SU-DHL-6 (cell line): ENCODE data around the gene MBNL1.

Experiments used
- H2AFZ ChIP-seq: fragments of 200-600 bp; sonication (generic); 2 replicates; pipeline ENCODE4 v1.6.1; 2014; ENCODE audit warnings: low read depth, mild to moderate bottlenecking, moderate library complexity, mixed read lengths, antibody characterized with exemption, low read length; ENCODE audit not compliant: severe bottlenecking
- H3F3A ChIP-seq: fragments of 200-600 bp; shearing (Covaris generic); 2 replicates; pipeline ENCODE4 v1.6.0; 2016; ENCODE audit warnings: antibody characterized with exemption, mild to moderate bottlenecking; ENCODE audit not compliant: insufficient read depth
- H3K27ac ChIP-seq: fragments of 200-600 bp; sonication (generic); 2 replicates; pipeline ENCODE4 v1.5.1; 2016; ENCODE audit warnings: low read depth, mild to moderate bottlenecking, low read length, moderate library complexity, mixed read lengths
- H3K27me3 ChIP-seq: fragments of 200-600 bp; sonication (generic), shearing (Covaris generic); 2 replicates; pipeline ENCODE4 v1.6.0; 2014; ENCODE audit warnings: mild to moderate bottlenecking, low read length
- H3K36me3 ChIP-seq: fragments of 200-600 bp; sonication (generic); 2 replicates; pipeline ENCODE4 v1.6.1; 2014; ENCODE audit warnings: mild to moderate bottlenecking, low read length, mixed read lengths
- H3K4me2 ChIP-seq: fragments of 300-600, 200-600 bp; shearing (Covaris generic), sonication (generic); 2 replicates; pipeline ENCODE4 v1.6.0; 2014; ENCODE audit warnings: low read length, low read depth, mild to moderate bottlenecking; ENCODE audit not compliant: poor library complexity, severe bottlenecking
- H3K4me3 ChIP-seq: fragments of 200-600 bp; sonication (generic); 2 replicates; pipeline ENCODE4 v1.5.1; 2014; ENCODE audit warnings: antibody characterized with exemption, low read length, mild to moderate bottlenecking, mixed read lengths; ENCODE audit not compliant: insufficient read depth, poor library complexity, severe bottlenecking
- H3K79me2 ChIP-seq: fragments of 200-600 bp; sonication (generic); 2 replicates; pipeline ENCODE4 v1.6.1; 2014; ENCODE audit warnings: mild to moderate bottlenecking, low read length, moderate library complexity; ENCODE audit not compliant: insufficient read depth
- H3K9ac ChIP-seq: fragments of 200-600 bp; sonication (generic); 2 replicates; pipeline ENCODE4 v1.7.0; 2014; ENCODE audit warnings: mild to moderate bottlenecking, low read length
- H3K9me2 ChIP-seq: fragments of 200-600 bp; sonication (generic); replicated peaks from 2 replicates; pipeline ENCODE4 v1.6.1; 2014; ENCODE audit warnings: low read length; ENCODE audit not compliant: insufficient read depth
- H3K9me3 ChIP-seq: fragments of 200-600 bp; sonication (generic); 2 replicates; pipeline ENCODE4 v1.6.1; 2014; ENCODE audit warnings: low read length, mixed read lengths; ENCODE audit not compliant: insufficient read depth
- H4K20me1 ChIP-seq: fragments of 200-600 bp; sonication (generic); 2 replicates; pipeline ENCODE4 v1.6.1; 2014; ENCODE audit warnings: low read depth, mild to moderate bottlenecking, antibody characterized with exemption, low read length, moderate library complexity, mixed read lengths
- CTCF ChIP-seq: fragments of 200-600 bp; sonication (generic); IDR thresholded peaks from one replicate; pipeline ENCODE4 v1.5.1; 2017; ENCODE audit warnings: antibody characterized with exemption, mild to moderate bottlenecking, low read length, moderate library complexity; ENCODE audit not compliant: insufficient read depth, poor library complexity, severe bottlenecking
- EZH2phosphoT487 ChIP-seq: fragments of 200-600 bp; sonication (generic), shearing (Covaris generic); conservative IDR thresholded peaks from 2 replicates; pipeline ENCODE4 v1.6.1; 2018; ENCODE audit warnings: mild to moderate bottlenecking, antibody characterized with exemption, low read length, moderate library complexity, mixed read lengths

MBNL1 gene

GRCh38 chr3:152257563-152258035 lies 11.1 kb upstream of the MBNL1 start:
- TF ChIP-seq CTCF (no peak), EZH2phosphoT487 (no peak)
- Histone ChIP-seq H2AFZ (peak overlapping the region; percentile 28), H4K20me1 (no peaks in the 10 kb centered on the region), H3K9ac (peak overlapping the region; percentile 25), H3K27me3 (no peaks in the 10 kb centered on the region), H3K27ac (peak overlapping the region; percentile 67), H3K79me2 (peaks cover 25% of the 10 kb centered on the region; the same call in 1 of the 2 replicates), H3K9me2 (no peaks in the 10 kb centered on the region), H3K36me3 (no peaks in the 10 kb centered on the region), H3F3A (peaks cover 15% of the 10 kb centered on the region; the same call in 1 of the 2 replicates), H3K4me3 (peak overlapping the region; percentile 28), H3K4me2 (peak overlapping the region; percentile 71), H3K9me3 (no peaks in the 10 kb centered on the region)

- H2AFZ ChIP-seq = no peak overlapping the region
- no peaks in the 10 kb centered on the region for H3K36me3 ChIP-seq
- no peak overlapping the region for H3K4me3 ChIP-seq
- H4K20me1 ChIP-seq = no peaks in the 10 kb centered on the region
- peak overlapping the region; percentile 71 for H3K4me2 ChIP-seq
- TF ChIP-seq CTCF (no peak), EZH2phosphoT487 (no peak)
- no peaks in the 10 kb centered on the region for H3K9me3 ChIP-seq
- peaks cover 12% of the 10 kb centered on the region; the same call in 1 of the 2 replicates for H3F3A ChIP-seq
- no peaks in the 10 kb centered on the region for H3K27me3 ChIP-seq
- H3K79me2 ChIP-seq = peaks cover 15% of the 10 kb centered on the region; the same call in 1 of the 2 replicates
- no peak overlapping the region for H3K9ac ChIP-seq
- no peaks in the 10 kb centered on the region for H3K9me2 ChIP-seq
- no peak overlapping the region for H3K27ac ChIP-seq
Measured at GRCh38 chr3:152258448-152259393, 10.0 kb upstream of the MBNL1 start.

- Histone ChIP-seq H3K9me2 (no peaks in the 10 kb centered on the region), H3K36me3 (no peaks in the 10 kb centered on the region), H4K20me1 (no peaks in the 10 kb centered on the region), H3K9me3 (no peaks in the 10 kb centered on the region), H3K27ac (no peak overlapping the region), H3K79me2 (peaks cover 12% of the 10 kb centered on the region; the same call in 1 of the 2 replicates), H3K4me2 (no peak overlapping the region), H3K27me3 (no peaks in the 10 kb centered on the region), H3K9ac (no peak overlapping the region), H3K4me3 (no peak overlapping the region), H2AFZ (no peak overlapping the region), H3F3A (peaks cover 9% of the 10 kb centered on the region; the same call in 1 of the 2 replicates)
- TF ChIP-seq EZH2phosphoT487 = no peak
Measured at GRCh38 chr3:152259468-152259867, 9.3 kb upstream of the MBNL1 start.

DNA sequence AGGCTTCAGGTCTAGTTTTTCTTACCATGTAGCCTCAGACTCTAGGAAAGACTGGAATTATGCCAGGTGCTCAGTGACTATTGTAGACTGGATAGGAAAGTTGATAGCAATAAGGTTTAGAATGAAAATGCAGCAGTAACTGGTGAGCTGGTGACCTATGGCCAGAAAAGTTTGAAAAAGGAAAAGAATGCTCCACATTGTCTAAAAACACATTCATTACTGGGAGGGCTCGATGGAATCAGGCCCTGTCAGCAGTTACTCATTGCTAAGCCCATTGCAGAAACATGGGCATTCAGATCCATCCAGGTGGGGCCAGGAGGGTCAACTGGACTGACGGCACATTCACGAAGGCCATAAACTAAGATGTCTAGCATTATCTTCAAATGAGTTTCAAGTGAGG lies 8.7 kb upstream of the MBNL1 start:
- no peak overlapping the region for H3K27ac ChIP-seq
- H3K9me2 ChIP-seq = no peaks in the 10 kb centered on the region
- H3K9me3 ChIP-seq = no peaks in the 10 kb centered on the region
- no peaks in the 10 kb centered on the region for H3K36me3 ChIP-seq
- H3K9ac ChIP-seq = no peak overlapping the region
- no peak overlapping the region for H2AFZ ChIP-seq
- H3K4me2 ChIP-seq = no peak overlapping the region
- H4K20me1 ChIP-seq = no peaks in the 10 kb centered on the region
- H3K27me3 ChIP-seq = no peaks in the 10 kb centered on the region
- TF ChIP-seq EZH2phosphoT487 (no peak), CTCF (no peak)
- peaks cover 7% of the 10 kb centered on the region; the same call in 1 of the 2 replicates for H3K79me2 ChIP-seq
- H3K4me3 ChIP-seq = no peak overlapping the region
- peaks cover 3% of the 10 kb centered on the region; the same call in 1 of the 2 replicates for H3F3A ChIP-seq
